D721Med (cell line): Measurements from ENCODE around the gene METTL26.

Source experiments
- DNase-seq: peaks from one replicate; pipeline ENCODE4 v3.0.0; 2011; ENCODE audit warnings: low spot score; ENCODE audit not compliant: insufficient read length
- FAIRE-seq: peaks from 2 replicates; lab custom pipeline; 2011; peaks lifted over from hg19 to GRCh38; lab: Jason Lieb, UNC
- CTCF ChIP-seq: IDR thresholded peaks from 2 replicates; pipeline ENCODE4 v1.5.1; 2012; ENCODE audit warnings: mild to moderate bottlenecking, control low read depth; ENCODE audit not compliant: insufficient read depth; ENCODE audit errors: missing control alignments

The METTL26 gene

GRCh38 chr16:596736-597060, 39.4 kb downstream of the METTL26 start:
- DNase-seq (no peak), FAIRE-seq (no peak)
- TF ChIP-seq CTCF: no peak

DNA sequence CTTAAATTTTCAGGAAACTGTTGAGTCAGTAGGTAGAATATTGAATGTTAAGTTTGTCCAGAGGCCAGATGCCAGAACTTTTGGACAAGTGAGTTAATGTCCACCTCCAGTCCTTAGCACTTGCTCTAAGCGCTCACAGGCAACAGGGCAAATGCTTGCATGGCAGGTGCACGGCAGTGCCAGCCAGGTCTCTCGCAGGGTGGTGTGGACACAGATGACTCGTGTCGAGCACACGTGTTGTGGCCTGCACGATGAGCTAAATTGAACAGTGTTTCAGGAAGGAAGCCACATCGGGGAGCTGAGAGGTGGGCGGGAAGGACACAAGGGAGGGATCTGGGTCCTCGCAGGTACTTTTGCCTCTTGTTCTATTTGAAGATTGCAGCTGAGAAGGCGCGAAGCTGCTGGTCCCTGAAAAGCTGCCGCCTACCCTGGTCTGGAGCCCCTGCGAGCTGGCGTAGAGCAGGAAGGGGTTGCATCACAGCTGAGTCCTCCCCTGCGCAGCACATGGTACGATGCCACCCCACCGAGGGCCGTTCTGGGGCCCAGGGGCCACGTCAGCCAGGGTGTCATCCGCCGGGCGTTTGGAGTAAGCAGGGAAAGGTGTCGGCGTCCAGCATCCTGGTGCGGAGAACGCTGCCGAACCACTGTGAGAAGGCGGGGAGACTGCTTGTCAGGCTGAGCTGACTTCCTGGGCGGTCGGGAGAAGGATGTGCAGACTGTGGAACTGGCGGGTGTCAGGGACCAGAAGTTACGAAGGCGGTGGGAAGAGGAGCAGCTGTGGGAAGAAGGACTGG, 40.0 kb downstream of the METTL26 start:
- FAIRE-seq: no peak
- TF ChIP-seq CTCF: no peak

GRCh38 chr16:595094-595528, 41.0 kb downstream of the METTL26 start:
- TF ChIP-seq CTCF: no peak
- DNase-seq: no peak
- FAIRE-seq: no peak

More for the DNA sequence above, 40.0 kb downstream of the METTL26 start:
- no peak for DNase-seq

- DNase-seq (no peak), FAIRE-seq (no peak)
- TF ChIP-seq CTCF: no peak
Observed at GRCh38 chr16:593807-594206, 42.3 kb downstream of the METTL26 start.

DNA sequence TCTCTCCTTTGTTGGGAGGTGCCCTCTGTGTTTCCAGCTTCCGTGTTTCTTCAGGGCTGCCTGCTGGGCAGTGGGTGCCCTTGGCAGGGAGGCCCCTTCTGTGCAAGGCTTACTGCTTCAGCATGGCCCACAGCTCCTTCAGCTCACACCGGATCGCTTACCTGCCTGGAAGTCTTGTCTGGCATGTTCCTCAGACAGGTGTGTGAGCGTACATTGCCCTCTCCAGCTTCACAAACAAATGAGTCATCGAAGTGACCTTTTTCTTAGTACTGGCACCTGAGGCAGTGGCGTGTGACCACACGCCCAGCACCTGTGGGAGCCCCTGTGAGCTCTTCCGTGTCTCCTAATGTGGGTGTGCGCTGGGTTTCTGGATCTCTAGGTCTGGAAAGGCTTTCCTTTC, 42.7 kb downstream of the METTL26 start:
- DNase-seq (no peak), FAIRE-seq (no peak)
- no peak for TF ChIP-seq CTCF

DNA sequence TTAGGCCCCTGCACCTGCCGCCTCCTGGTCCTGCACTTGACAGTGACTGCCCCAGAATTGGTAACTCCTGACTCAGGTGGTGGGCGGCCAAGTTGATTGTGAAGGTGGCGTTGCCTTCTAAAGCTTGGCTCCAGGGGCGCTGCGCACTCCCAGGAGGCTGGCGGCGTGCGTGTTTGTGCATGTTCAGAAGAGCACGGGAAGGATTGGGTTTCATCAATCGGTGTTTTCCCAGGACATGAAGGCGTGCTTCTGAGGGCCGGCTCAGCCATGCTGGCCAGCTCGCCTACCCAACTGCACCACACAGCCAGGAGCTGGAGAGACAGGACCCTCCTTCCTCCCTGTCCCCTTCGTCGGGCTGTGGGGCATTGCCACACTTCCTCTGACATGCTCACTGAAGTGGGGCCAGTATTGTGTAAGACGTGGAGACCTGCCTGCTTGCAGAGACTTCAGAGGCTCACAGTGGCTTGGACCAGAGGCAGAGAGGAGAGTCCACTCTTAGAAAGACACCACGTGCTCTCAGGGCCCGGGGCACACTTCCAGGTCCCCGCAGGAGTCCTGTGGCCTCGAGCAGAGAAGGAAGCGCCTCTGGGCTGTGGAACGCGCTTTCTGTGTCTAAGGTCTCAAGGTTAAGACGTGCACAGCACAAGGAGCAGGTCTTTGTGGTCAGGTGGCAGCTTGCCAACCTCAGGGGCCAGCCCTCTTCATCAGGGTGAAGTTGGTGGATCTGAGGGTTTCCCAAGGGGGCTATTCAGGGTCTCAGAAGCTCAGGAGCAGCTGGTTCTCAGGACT, 43.4 kb downstream of the METTL26 start:
- TF ChIP-seq CTCF: no peak
- FAIRE-seq (no peak), DNase-seq (no peak)

DNA sequence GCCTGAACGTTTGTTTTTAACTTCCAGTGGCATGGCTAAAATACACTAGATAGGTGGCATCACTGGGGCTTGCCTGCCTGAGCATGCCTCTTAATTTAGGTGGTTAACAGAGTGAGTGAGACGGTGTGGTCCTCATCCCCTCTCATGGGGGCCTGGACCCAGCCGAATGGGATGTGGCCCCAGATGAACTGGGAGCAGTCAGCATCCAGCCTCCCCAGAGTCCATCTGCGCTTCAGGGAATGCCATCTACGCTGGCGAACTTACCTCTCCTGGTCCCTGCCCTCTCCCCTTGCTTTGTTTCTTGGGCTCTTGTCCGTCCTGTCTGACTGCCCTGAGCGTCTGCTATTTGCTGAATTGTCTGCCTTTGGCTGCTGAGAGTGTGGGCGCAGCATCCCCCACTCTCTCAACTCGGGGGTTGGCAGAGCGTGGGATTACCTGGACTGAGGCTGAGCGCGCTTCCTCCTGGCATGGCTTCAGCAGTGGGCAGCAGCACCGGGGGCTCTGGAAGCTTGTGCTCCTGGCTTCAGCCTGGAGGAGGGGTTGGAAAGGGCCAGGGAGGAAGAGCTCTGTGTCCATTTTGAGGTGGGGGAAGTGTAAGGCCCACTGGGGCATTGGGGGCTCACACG, 44.1 kb downstream of the METTL26 start:
- no peak for TF ChIP-seq CTCF
- no peak for FAIRE-seq
- DNase-seq: no peak
